ENCODE results near the gene TNS4. TPM values are rescaled to one million over a fixed set of nuclear protein-coding genes. Genes with fewer than 3 reads are reported as not detected.

The TNS4 gene
- total RNA-seq, 1 experiment from 2014 or later, result 0.59 TPM

- Mint-ChIP-seq H3K36me3 (ENCODE audit: insufficient read depth in 1 of 3, low read depth in 3 of 3) (no peaks in the 10 kb centered on the region), H3K4me1 (peaks cover 38 to 43% of the 10 kb centered on the region in 2 experiments), H3K27me3 (ENCODE audit: low read depth) (peaks cover 6% of the 10 kb centered on the region), H3K27ac (peak overlapping the region in 1 of 3 experiments; percentile 49; a peak in 2 of 7 replicates), H3K9me3 (no peaks in the 10 kb centered on the region), H3K4me3 (no peak overlapping the region)
- no peaks in the 10 kb centered on the region for H3K9me3 ChIP-seq (ENCODE audit: control insufficient read depth, low read depth, low read length)
- H2BK12ac ChIP-seq (ENCODE audit: insufficient read length, low read depth, low read length), result peak overlapping the region; percentile 38
- no peak overlapping the region for H2BK20ac ChIP-seq (ENCODE audit: low read depth, low read length, poor library complexity, severe bottlenecking)
- H3K4ac ChIP-seq (ENCODE audit: low read depth, low read length), result no peak overlapping the region
- no peaks in the 10 kb centered on the region for H4K20me1 ChIP-seq (ENCODE audit: control insufficient read depth, insufficient read depth, insufficient read length)
- H3K79me2 ChIP-seq (ENCODE audit: insufficient read depth, low read length), result no peaks in the 10 kb centered on the region
- H3K56ac ChIP-seq (ENCODE audit: insufficient read length, low read depth, low read length), result no peak overlapping the region
- TF ChIP-seq CTCF (conservative IDR thresholded peaks at IDR 0.05), result no peak
- H4K5ac ChIP-seq (ENCODE audit: insufficient read length, low read depth, low read length), result no peak overlapping the region
- no peak overlapping the region for H2AFZ ChIP-seq (ENCODE audit: low read length)
- H2BK15ac ChIP-seq (ENCODE audit: low read depth, low read length), result no peak overlapping the region
- no peak overlapping the region for H3K4me2 ChIP-seq (ENCODE audit: insufficient read depth, insufficient read length, low read length)
- no CpG with 5 or more reads among the region's 7 CpGs for WGBS (ENCODE audit: extremely low coverage, insufficient read length, low lambda C conversion rate)
- H3K9ac ChIP-seq (ENCODE audit: extremely low read depth, insufficient read length, low read length), result no peak overlapping the region
- no peak overlapping the region for H4K91ac ChIP-seq (ENCODE audit: insufficient read length, low read depth, low read length)
- H2AK5ac ChIP-seq (ENCODE audit: insufficient read length, low read length), result no peak overlapping the region
- no peaks in the 10 kb centered on the region; the same call in 1 of the 2 replicates for H3K27me3 ChIP-seq (ENCODE audit: insufficient read depth, low read length)
- no peak overlapping the region for H2BK120ac ChIP-seq (ENCODE audit: low read depth, low read length, poor library complexity, severe bottlenecking)
- H3K4me1 ChIP-seq (ENCODE audit: insufficient read depth, low read length), result peaks cover 6% of the 10 kb centered on the region
- H3K27ac ChIP-seq (ENCODE audit: insufficient read length, low read depth, low read length), result no peak overlapping the region
- H3K23me2 ChIP-seq (ENCODE audit: insufficient read length, low read depth, low read length, poor library complexity, severe bottlenecking), result no peaks in the 10 kb centered on the region
- H2BK5ac ChIP-seq (ENCODE audit: insufficient read length, low read length), result no peak overlapping the region
- H3K18ac ChIP-seq (ENCODE audit: insufficient read length, low read depth, low read length), result no peak overlapping the region
- H3T11ph ChIP-seq (ENCODE audit: low read length), result no peak overlapping the region
- peak; percentile 84 for DNase-seq
- H3K14ac ChIP-seq (ENCODE audit: insufficient read depth, low read length), result peak overlapping the region; percentile 46; the same call in 1 of the 2 replicates
- no peaks in the 10 kb centered on the region for H3K79me1 ChIP-seq (ENCODE audit: insufficient read depth, low read depth, low read length, poor library complexity, severe bottlenecking)
- no peak overlapping the region for H4K8ac ChIP-seq (replicated peaks; ENCODE audit: insufficient read length, low read depth, low read length)
- H3K23ac ChIP-seq (ENCODE audit: insufficient read length, low read depth, low read length), result no peak overlapping the region
Observed at GRCh38 chr17:40491486-40491885, 9.9 kb downstream of the TNS4 start.
